NCI-H1436 (cell line): Measurements from ENCODE around the gene ZBTB49.
"Not testable (repeated sequence)": the region's sequence is repeated elsewhere in the genome, so short reads cannot be mapped to it uniquely, and the experiment has no call there.

Experiments
- DNase-seq: peaks from one replicate; lab custom pipeline; 2025; lab: John Stamatoyannopoulos, UW

The ZBTB49 gene

GRCh38 chr4:4325321-4325720 is 35.3 kb downstream of the ZBTB49 start:
- DNase-seq, result no peak

- DNase-seq, result no peak
Observed at GRCh38 chr4:4326166-4326565, 36.1 kb downstream of the ZBTB49 start.

GRCh38 chr4:4327652-4328121 is 37.6 kb downstream of the ZBTB49 start:
- DNase-seq, result no peak

GRCh38 chr4:4328206-4328605 is 38.2 kb downstream of the ZBTB49 start:
- no peak for DNase-seq

GRCh38 chr4:4328840-4329239 is 38.8 kb downstream of the ZBTB49 start:
- DNase-seq, result no peak

- DNase-seq, result no peak
Observed at GRCh38 chr4:4329496-4329895, 39.4 kb downstream of the ZBTB49 start.

- DNase-seq, result no peak
Observed at GRCh38 chr4:4330794-4331193, 40.7 kb downstream of the ZBTB49 start.

GRCh38 chr4:4332529-4332928 is 42.5 kb downstream of the ZBTB49 start:
- no peak for DNase-seq

GRCh38 chr4:4333265-4333706 is 43.2 kb downstream of the ZBTB49 start:
- DNase-seq, result no peak

- peak; percentile 19 for DNase-seq
Observed at GRCh38 chr4:4334798-4335520, 44.9 kb downstream of the ZBTB49 start.

GRCh38 chr4:4338210-4339001 is 48.4 kb downstream of the ZBTB49 start:
- DNase-seq, result no peak

GRCh38 chr4:4339504-4340085 is 49.5 kb downstream of the ZBTB49 start:
- DNase-seq, result no peak

- no peak for DNase-seq
Observed at GRCh38 chr4:4341861-4342650, 52.0 kb downstream of the ZBTB49 start.

- DNase-seq, result no peak
Observed at GRCh38 chr4:4343038-4343437, 53.0 kb downstream of the ZBTB49 start.

GRCh38 chr4:4344915-4345527 is 55.0 kb downstream of the ZBTB49 start:
- no peak for DNase-seq

- DNase-seq, result no peak
Observed at GRCh38 chr4:4347585-4347984, 57.5 kb downstream of the ZBTB49 start.

GRCh38 chr4:4348585-4348984 is 58.5 kb downstream of the ZBTB49 start:
- not testable (repeated sequence) for DNase-seq

- DNase-seq, result no peak
Observed at GRCh38 chr4:4349867-4350266, 59.8 kb downstream of the ZBTB49 start.

GRCh38 chr4:4350909-4351308 is 60.9 kb downstream of the ZBTB49 start:
- no peak for DNase-seq

GRCh38 chr4:4355302-4355701 is 65.3 kb downstream of the ZBTB49 start:
- no peak for DNase-seq
